Measurements from ENCODE around the gene OR10C1.

DNA sequence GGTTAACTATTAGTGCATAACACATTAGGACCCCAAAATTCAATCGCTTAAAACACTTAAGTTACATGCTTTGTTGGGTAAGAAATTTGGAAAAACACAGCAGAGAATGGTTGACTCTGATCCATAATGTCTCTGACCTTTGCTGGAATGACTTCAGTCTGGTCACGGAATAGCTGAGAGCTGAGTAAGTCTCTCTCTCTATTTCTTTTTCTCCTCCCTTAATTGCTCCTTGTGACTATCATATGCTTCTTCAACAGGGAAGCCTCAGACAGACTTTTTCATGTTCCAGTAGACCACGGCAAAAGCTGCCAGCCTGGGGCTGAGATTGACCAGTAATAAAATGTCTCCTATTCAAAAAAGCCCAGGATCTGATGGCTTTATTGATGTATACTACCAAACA is 19.6 kb upstream of the OR10C1 start:
- no peak for TF ChIP-seq POLR2A (IDR thresholded peaks at IDR 0.05)
- TF ChIP-seq, protein P1, sequence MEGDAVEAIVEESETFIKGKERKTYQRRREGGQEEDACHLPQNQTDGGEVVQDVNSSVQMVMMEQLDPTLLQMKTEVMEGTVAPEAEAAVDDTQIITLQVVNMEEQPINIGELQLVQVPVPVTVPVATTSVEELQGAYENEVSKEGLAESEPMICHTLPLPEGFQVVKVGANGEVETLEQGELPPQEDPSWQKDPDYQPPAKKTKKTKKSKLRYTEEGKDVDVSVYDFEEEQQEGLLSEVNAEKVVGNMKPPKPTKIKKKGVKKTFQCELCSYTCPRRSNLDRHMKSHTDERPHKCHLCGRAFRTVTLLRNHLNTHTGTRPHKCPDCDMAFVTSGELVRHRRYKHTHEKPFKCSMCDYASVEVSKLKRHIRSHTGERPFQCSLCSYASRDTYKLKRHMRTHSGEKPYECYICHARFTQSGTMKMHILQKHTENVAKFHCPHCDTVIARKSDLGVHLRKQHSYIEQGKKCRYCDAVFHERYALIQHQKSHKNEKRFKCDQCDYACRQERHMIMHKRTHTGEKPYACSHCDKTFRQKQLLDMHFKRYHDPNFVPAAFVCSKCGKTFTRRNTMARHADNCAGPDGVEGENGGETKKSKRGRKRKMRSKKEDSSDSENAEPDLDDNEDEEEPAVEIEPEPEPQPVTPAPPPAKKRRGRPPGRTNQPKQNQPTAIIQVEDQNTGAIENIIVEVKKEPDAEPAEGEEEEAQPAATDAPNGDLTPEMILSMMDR (IDR thresholded peaks at IDR 0.05), result no peak

Data from right lobe of liver (tissue), 4 donors.